Bone marrow (tissue), 2 donors: ENCODE results near the gene TRMO.

ENCODE experiments used
- DNase-seq, 2 donors: peaks; one replicate each; lab custom pipeline; 2025; lab: John Stamatoyannopoulos, UW

The TRMO gene

GRCh38 chr9:97903177-97903576 lies 19.1 kb downstream of the TRMO start:
- no peak for DNase-seq

GRCh38 chr9:97900738-97901565 lies 21.3 kb downstream of the TRMO start:
- no peak for DNase-seq

- DNase-seq, result no peak
Observed at GRCh38 chr9:97900103-97900737, 22.1 kb downstream of the TRMO start.

- DNase-seq, result peak in 1 of 2 donors; percentile 4
Observed at GRCh38 chr9:97895695-97896332, 26.5 kb downstream of the TRMO start.

GRCh38 chr9:97895211-97895610 lies 27.1 kb downstream of the TRMO start:
- DNase-seq, result no peak

- no peak for DNase-seq
Observed at GRCh38 chr9:97892421-97892820, 29.9 kb downstream of the TRMO start.

GRCh38 chr9:97891736-97892135 lies 30.6 kb downstream of the TRMO start:
- DNase-seq, result no peak

GRCh38 chr9:97889941-97890887 lies 32.1 kb downstream of the TRMO start:
- DNase-seq, result peak in 1 of 2 donors; percentile 26

- DNase-seq, result no peak
Observed at GRCh38 chr9:97880336-97880735, 42.0 kb downstream of the TRMO start.

GRCh38 chr9:97876061-97876460 lies 46.2 kb downstream of the TRMO start:
- DNase-seq, result no peak

GRCh38 chr9:97875111-97875510 lies 47.2 kb downstream of the TRMO start:
- no peak for DNase-seq

- no peak for DNase-seq
Observed at GRCh38 chr9:97874624-97875023, 47.7 kb downstream of the TRMO start.

- DNase-seq, result no peak
Observed at GRCh38 chr9:97873882-97874281, 48.4 kb downstream of the TRMO start.

- DNase-seq, result no peak
Observed at GRCh38 chr9:97873425-97873824, 48.9 kb downstream of the TRMO start.

GRCh38 chr9:97868859-97869258 lies 53.4 kb downstream of the TRMO start:
- DNase-seq, result no peak

- DNase-seq, result no peak
Observed at GRCh38 chr9:97866848-97867247, 55.5 kb downstream of the TRMO start.

GRCh38 chr9:97866300-97866699 lies 56.0 kb downstream of the TRMO start:
- DNase-seq, result no peak

- DNase-seq, result no peak
Observed at GRCh38 chr9:97864396-97864795, 57.9 kb downstream of the TRMO start.

- no peak for DNase-seq
Observed at GRCh38 chr9:97863314-97863713, 59.0 kb downstream of the TRMO start.

GRCh38 chr9:97861148-97861475 lies 61.2 kb downstream of the TRMO start:
- no peak for DNase-seq

GRCh38 chr9:97860451-97861147 lies 61.7 kb downstream of the TRMO start:
- DNase-seq, result no peak
